Measurements from ENCODE around the gene ABI1.

- TF ChIP-seq CTCF (IDR thresholded peaks at IDR 0.05; ENCODE audit: borderline replicate concordance, extremely low read depth, low read length, poor library complexity, severe bottlenecking) (no peak), EZH2 (IDR thresholded peaks at IDR 0.05; ENCODE audit: borderline replicate concordance, low read depth, low read length, severe bottlenecking) (no peak)
Observed at GRCh38 chr10:26831936-26832335, 28.8 kb downstream of the ABI1 start.

Measured in DND-41 (cell line).